Upper lobe of right lung (tissue), 1 donor: Measurements from ENCODE around the gene MIDN. TPM values are rescaled to one million over a fixed set of nuclear protein-coding genes. Genes with fewer than 3 reads are reported as not detected.
"Not testable (repeated sequence)": the region's sequence is repeated elsewhere in the genome, so short reads cannot be mapped to it uniquely, and the experiment has no call there.

ENCODE experiments used
- ATAC-seq: fragments of 200-7000 bp; cut with Tn5 transposase; one replicate; pipeline ENCODE4 v1.9.1; 2020; ENCODE audit warnings: mild to moderate bottlenecking, moderate library complexity
- DNase-seq: peaks from one replicate; pipeline ENCODE4 v3.0.0-alpha.2; 2020
- H3K27ac ChIP-seq: fragments of 200-600 bp; one replicate; pipeline ENCODE4 v1.8.0; 2022
- H3K27me3 ChIP-seq: fragments of 200-600 bp; one replicate; pipeline ENCODE4 v1.8.0; 2022; ENCODE audit warnings: mild to moderate bottlenecking
- H3K36me3 ChIP-seq: fragments of 200-600 bp; one replicate; pipeline ENCODE4 v1.8.0; 2022
- H3K4me1 ChIP-seq: fragments of 200-600 bp; one replicate; pipeline ENCODE4 v1.8.0; 2022
- H3K4me3 ChIP-seq: fragments of 200-600 bp; one replicate; pipeline ENCODE4 v1.8.0; 2022; ENCODE audit warnings: mild to moderate bottlenecking
- H3K9me3 ChIP-seq: fragments of 200-600 bp; one replicate; pipeline ENCODE4 v1.8.0; 2022
- CTCF ChIP-seq: fragments of 200-600 bp; IDR thresholded peaks from one replicate; pipeline ENCODE4 v1.8.0; 2022; ENCODE audit warnings: antibody characterized with exemption
- intact Hi-C: fragments of 100-400 bp; cut with DNase I; formaldehyde crosslinking; loops from one replicate; pipeline ENCODE4 v1.11.0; 2022
- total RNA-seq: library from RNA; stranded (reverse); fragmentation: NEBNext Ultra II Directional; extraction: Animal tissue kit (Norgen Biotek cat#: 25700); gene quantifications from one replicate; pipeline ENCODE4 v1.2.1, GENCODE V29; 2021
- donor health status: DM: no; HTN: yes; CAD: no; lungs with severe emphysema.

Gene MIDN
- total RNA-seq, 1 donor from 2014 or later: 135 TPM

DNA sequence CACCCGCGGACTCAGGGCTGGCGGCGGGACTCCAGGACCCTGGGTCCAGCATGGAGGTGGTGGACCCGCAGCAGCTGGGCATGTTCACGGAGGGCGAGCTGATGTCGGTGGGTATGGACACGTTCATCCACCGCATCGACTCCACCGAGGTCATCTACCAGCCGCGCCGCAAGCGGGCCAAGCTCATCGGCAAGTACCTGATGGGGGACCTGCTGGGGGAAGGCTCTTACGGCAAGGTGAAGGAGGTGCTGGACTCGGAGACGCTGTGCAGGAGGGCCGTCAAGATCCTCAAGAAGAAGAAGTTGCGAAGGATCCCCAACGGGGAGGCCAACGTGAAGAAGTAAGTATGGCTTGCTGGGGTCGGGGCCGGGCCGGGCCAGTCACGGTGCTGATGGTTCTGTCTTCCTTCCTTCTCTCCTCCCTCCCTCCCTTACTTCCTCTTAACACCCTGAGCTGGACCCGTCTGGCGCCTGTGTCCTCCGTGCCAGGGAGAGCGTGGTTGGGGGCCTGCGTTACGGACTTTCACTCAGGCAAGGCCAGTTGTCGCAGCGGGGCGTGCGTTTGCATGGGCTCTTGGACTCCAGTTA lies 41.4 kb upstream of the MIDN start:
- DNase-seq: no peak
- peak; percentile 17 for ATAC-seq
- no peak for TF ChIP-seq CTCF
- no peaks in the 10 kb centered on the region for H3K27me3 ChIP-seq
- peak overlapping the region; percentile 72 for H3K4me3 ChIP-seq
- intact Hi-C loops: no loop called here
- peaks cover 4% of the 10 kb centered on the region for H3K36me3 ChIP-seq
- no peaks in the 10 kb centered on the region for H3K9me3 ChIP-seq
- H3K4me1 ChIP-seq: peaks cover 55% of the 10 kb centered on the region
- peak overlapping the region; percentile 80 for H3K27ac ChIP-seq

DNA sequence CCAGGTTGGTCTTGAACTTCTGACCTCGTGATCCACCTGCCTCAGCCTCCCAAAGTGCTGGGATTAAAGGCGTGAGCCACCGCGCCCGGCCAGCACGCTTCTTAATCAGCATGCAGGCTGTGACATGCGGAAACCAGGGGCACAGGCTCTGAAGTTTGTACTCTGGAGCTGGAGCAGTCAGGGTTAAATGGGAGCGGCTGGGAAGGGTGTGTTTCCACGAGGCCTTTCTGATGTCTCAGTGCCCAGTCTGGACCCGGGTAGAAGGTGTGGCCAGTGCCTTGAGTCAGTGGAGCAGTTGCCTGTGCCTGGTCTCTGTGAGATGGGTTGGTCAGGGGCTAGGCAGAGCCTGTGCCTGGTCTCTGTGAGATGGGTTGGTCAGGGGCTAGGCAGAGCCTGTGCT lies 39.6 kb upstream of the MIDN start:
- ATAC-seq, DNase-seq, H3K4me3 ChIP-seq: not testable (repeated sequence)

GRCh38 chr19:1210227-1210538 lies 38.2 kb upstream of the MIDN start:
- peaks cover 66% of the 10 kb centered on the region for H3K4me1 ChIP-seq
- H3K36me3 ChIP-seq: peaks cover 8% of the 10 kb centered on the region
- no peak for DNase-seq
- no peak for ATAC-seq
- intact Hi-C loops: no loop called here
- H3K27me3 ChIP-seq: no peaks in the 10 kb centered on the region
- H3K27ac ChIP-seq: no peak overlapping the region
- no peak overlapping the region for H3K4me3 ChIP-seq
- no peaks in the 10 kb centered on the region for H3K9me3 ChIP-seq
- TF ChIP-seq CTCF: no peak

More for the DNA sequence above, 39.6 kb upstream of the MIDN start:
- H3K9me3 ChIP-seq, H3K36me3 ChIP-seq, intact Hi-C loops, H3K27me3 ChIP-seq: not testable (repeated sequence)
- H3K4me1 ChIP-seq: peaks cover 58% of the 10 kb centered on the region
- peak overlapping the region; percentile 3 for H3K27ac ChIP-seq

DNA sequence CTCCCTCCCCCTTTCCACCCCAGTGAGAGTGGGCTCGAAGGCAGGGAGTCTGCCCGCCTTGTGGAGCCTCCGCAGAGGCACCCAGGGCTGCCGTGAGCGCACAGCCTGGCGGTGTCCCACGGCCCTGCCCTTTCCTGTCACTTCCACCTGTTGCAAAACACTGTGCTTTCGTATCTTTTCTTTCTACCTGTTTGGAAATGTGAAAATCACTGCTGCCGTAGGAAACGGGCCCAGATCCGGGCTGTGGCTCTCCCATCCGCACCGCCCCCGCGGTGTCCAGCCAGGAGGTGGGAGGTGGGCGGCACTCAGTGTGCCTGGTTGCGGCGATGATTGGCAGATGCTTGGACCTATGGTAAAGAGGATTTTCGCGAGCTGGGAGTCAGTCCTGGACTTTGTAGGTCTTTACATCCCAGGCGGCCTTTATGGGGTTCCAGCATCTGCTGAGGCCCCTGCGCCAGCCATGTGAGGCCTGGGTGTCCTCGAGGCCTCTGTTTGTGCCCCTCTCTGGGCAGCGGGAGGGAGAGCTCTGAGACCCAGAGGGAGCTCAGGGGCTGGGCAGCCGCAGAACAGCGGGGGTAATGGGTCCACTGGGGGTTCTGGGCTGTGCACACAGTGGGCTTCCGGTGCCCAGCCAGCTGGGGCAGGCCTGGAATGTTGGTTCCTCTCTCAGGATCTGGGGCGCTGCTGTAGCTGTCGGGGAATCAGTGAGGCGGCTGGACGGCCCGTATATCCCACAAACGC lies 36.7 kb upstream of the MIDN start:
- Histone ChIP-seq H3K9me3 (no peaks in the 10 kb centered on the region), H3K4me3 (no peak overlapping the region), H3K36me3 (peaks cover 8% of the 10 kb centered on the region), H3K4me1 (peaks cover 78% of the 10 kb centered on the region), H3K27me3 (no peaks in the 10 kb centered on the region), H3K27ac (no peak overlapping the region)
- peak; percentile 4 for ATAC-seq
- peak; percentile 78 for DNase-seq
- no peak for TF ChIP-seq CTCF
- intact Hi-C loops: no loop called here

- Histone ChIP-seq H3K27me3 (no peaks in the 10 kb centered on the region), H3K9me3 (no peaks in the 10 kb centered on the region), H3K36me3 (peaks cover 8% of the 10 kb centered on the region), H3K27ac (peak overlapping the region; percentile 80), H3K4me3 (no peak overlapping the region), H3K4me1 (peaks cover 71% of the 10 kb centered on the region)
- ATAC-seq (peak; percentile 78), DNase-seq (peak; percentile 85)
- intact Hi-C loops: no loop called here
- no peak for TF ChIP-seq CTCF
These were observed 34.7 kb upstream of the MIDN start for GRCh38 chr19:1213391-1214286.
